SU-DHL-6 (cell line): ENCODE results near the gene RBM33.

Source experiments
- H2AFZ ChIP-seq: fragments of 200-600 bp; sonication (generic); 2 replicates; pipeline ENCODE4 v1.6.1; 2014; ENCODE audit warnings: low read depth, mild to moderate bottlenecking, moderate library complexity, mixed read lengths, antibody characterized with exemption, low read length; ENCODE audit not compliant: severe bottlenecking
- H3F3A ChIP-seq: fragments of 200-600 bp; shearing (Covaris generic); 2 replicates; pipeline ENCODE4 v1.6.0; 2016; ENCODE audit warnings: antibody characterized with exemption, mild to moderate bottlenecking; ENCODE audit not compliant: insufficient read depth
- H3K27ac ChIP-seq: fragments of 200-600 bp; sonication (generic); 2 replicates; pipeline ENCODE4 v1.5.1; 2016; ENCODE audit warnings: low read depth, mild to moderate bottlenecking, low read length, moderate library complexity, mixed read lengths
- H3K27me3 ChIP-seq: fragments of 200-600 bp; sonication (generic), shearing (Covaris generic); 2 replicates; pipeline ENCODE4 v1.6.0; 2014; ENCODE audit warnings: mild to moderate bottlenecking, low read length
- H3K36me3 ChIP-seq: fragments of 200-600 bp; sonication (generic); 2 replicates; pipeline ENCODE4 v1.6.1; 2014; ENCODE audit warnings: mild to moderate bottlenecking, low read length, mixed read lengths
- H3K4me2 ChIP-seq: fragments of 300-600, 200-600 bp; shearing (Covaris generic), sonication (generic); 2 replicates; pipeline ENCODE4 v1.6.0; 2014; ENCODE audit warnings: low read length, low read depth, mild to moderate bottlenecking; ENCODE audit not compliant: poor library complexity, severe bottlenecking
- H3K4me3 ChIP-seq: fragments of 200-600 bp; sonication (generic); 2 replicates; pipeline ENCODE4 v1.5.1; 2014; ENCODE audit warnings: antibody characterized with exemption, low read length, mild to moderate bottlenecking, mixed read lengths; ENCODE audit not compliant: insufficient read depth, poor library complexity, severe bottlenecking
- H3K79me2 ChIP-seq: fragments of 200-600 bp; sonication (generic); 2 replicates; pipeline ENCODE4 v1.6.1; 2014; ENCODE audit warnings: mild to moderate bottlenecking, low read length, moderate library complexity; ENCODE audit not compliant: insufficient read depth
- H3K9ac ChIP-seq: fragments of 200-600 bp; sonication (generic); 2 replicates; pipeline ENCODE4 v1.7.0; 2014; ENCODE audit warnings: mild to moderate bottlenecking, low read length
- H3K9me2 ChIP-seq: fragments of 200-600 bp; sonication (generic); replicated peaks from 2 replicates; pipeline ENCODE4 v1.6.1; 2014; ENCODE audit warnings: low read length; ENCODE audit not compliant: insufficient read depth
- H3K9me3 ChIP-seq: fragments of 200-600 bp; sonication (generic); 2 replicates; pipeline ENCODE4 v1.6.1; 2014; ENCODE audit warnings: low read length, mixed read lengths; ENCODE audit not compliant: insufficient read depth
- H4K20me1 ChIP-seq: fragments of 200-600 bp; sonication (generic); 2 replicates; pipeline ENCODE4 v1.6.1; 2014; ENCODE audit warnings: low read depth, mild to moderate bottlenecking, antibody characterized with exemption, low read length, moderate library complexity, mixed read lengths
- EZH2phosphoT487 ChIP-seq: fragments of 200-600 bp; sonication (generic), shearing (Covaris generic); conservative IDR thresholded peaks from 2 replicates; pipeline ENCODE4 v1.6.1; 2018; ENCODE audit warnings: mild to moderate bottlenecking, antibody characterized with exemption, low read length, moderate library complexity, mixed read lengths
- TF ChIP-seq, protein P1 (sequence below): fragments of 200-600 bp; sonication (generic); IDR thresholded peaks from one replicate; pipeline ENCODE4 v1.5.1; 2017; ENCODE audit warnings: antibody characterized with exemption, mild to moderate bottlenecking, low read length, moderate library complexity; ENCODE audit not compliant: insufficient read depth, poor library complexity, severe bottlenecking

The RBM33 gene

DNA sequence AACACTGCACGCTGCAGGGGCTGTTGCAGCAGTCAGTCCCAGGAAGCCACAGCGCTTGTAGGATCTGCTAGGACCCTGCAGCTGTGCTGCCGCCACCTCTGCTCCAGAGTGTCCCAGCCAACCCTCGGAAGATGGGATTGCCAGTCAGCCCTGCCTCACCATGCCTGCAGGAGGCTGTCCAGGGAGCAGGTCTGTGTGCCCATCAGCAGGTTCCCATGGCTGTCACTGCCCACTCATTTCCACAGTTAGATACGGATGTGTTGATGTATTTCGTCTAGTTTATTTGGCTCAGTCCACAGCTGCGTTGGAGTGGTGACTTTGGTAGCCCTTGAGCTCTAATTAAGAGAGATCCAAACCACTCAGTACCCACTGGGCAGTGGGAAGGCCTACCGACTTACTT is 132.1 kb downstream of the RBM33 start:
- TF ChIP-seq, protein P1, sequence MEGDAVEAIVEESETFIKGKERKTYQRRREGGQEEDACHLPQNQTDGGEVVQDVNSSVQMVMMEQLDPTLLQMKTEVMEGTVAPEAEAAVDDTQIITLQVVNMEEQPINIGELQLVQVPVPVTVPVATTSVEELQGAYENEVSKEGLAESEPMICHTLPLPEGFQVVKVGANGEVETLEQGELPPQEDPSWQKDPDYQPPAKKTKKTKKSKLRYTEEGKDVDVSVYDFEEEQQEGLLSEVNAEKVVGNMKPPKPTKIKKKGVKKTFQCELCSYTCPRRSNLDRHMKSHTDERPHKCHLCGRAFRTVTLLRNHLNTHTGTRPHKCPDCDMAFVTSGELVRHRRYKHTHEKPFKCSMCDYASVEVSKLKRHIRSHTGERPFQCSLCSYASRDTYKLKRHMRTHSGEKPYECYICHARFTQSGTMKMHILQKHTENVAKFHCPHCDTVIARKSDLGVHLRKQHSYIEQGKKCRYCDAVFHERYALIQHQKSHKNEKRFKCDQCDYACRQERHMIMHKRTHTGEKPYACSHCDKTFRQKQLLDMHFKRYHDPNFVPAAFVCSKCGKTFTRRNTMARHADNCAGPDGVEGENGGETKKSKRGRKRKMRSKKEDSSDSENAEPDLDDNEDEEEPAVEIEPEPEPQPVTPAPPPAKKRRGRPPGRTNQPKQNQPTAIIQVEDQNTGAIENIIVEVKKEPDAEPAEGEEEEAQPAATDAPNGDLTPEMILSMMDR, result no peak
- no peak for TF ChIP-seq EZH2phosphoT487
- Histone ChIP-seq H3K27me3 (no peaks in the 10 kb centered on the region), H4K20me1 (no peaks in the 10 kb centered on the region; the same call in 1 of the 2 replicates), H3F3A (no peaks in the 10 kb centered on the region), H3K79me2 (no peaks in the 10 kb centered on the region), H3K9me3 (no peaks in the 10 kb centered on the region), H3K4me3 (no peak overlapping the region), H3K9me2 (no peaks in the 10 kb centered on the region), H3K4me2 (no peak overlapping the region), H3K27ac (no peak overlapping the region), H3K36me3 (peaks cover 6% of the 10 kb centered on the region; the same call in 1 of the 2 replicates), H3K9ac (no peak overlapping the region), H2AFZ (no peak overlapping the region)

DNA sequence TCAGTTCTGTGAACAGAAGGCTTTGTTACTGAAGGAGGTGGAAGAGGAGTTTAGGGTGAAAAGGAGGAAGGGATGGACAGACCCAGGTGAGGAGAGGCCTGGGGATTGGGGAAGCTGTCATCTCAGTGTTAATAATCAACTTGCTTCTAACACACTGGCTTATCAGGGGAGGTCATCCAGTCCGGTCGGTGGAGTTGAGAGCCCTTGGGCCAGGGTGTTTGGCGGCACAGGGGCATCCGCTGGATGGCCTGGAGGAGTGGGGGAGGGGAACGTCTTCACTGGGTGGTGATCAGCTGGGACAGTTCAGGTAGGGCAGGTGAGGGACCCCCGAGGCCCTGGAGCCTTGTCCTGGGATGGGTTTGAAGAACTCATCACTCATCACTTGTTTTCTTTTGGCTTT is 133.9 kb downstream of the RBM33 start:
- Histone ChIP-seq H4K20me1 (no peaks in the 10 kb centered on the region; the same call in 1 of the 2 replicates), H3K27ac (no peak overlapping the region), H2AFZ (no peak overlapping the region), H3K4me2 (no peak overlapping the region), H3K9ac (no peak overlapping the region), H3F3A (no peaks in the 10 kb centered on the region), H3K27me3 (no peaks in the 10 kb centered on the region), H3K36me3 (peaks cover 6% of the 10 kb centered on the region; the same call in 1 of the 2 replicates), H3K4me3 (no peak overlapping the region), H3K9me3 (no peaks in the 10 kb centered on the region), H3K9me2 (no peaks in the 10 kb centered on the region), H3K79me2 (no peaks in the 10 kb centered on the region)
- TF ChIP-seq, protein P1, result no peak
- TF ChIP-seq EZH2phosphoT487, result no peak

DNA sequence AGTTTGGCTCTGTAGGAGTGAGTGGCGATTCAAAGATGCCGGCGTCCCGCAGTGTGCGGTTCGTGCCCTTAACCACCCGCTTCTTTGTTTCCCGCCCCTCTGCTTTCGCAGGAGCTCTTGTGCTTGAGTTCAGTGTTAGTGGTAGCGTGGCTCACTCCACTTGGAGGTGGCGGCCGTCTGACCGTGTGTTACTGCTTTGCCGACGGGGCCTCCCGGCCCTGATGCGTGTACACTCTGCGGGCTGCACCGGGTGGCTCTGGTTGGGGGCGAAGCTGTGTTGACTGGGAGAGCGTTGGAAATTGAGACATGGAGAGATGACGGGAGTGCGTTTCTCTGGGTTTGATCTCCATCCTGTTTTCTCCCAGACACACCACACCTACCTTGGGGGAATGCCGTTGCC is 136.4 kb downstream of the RBM33 start:
- Histone ChIP-seq H3K27ac (no peak overlapping the region), H3K9me2 (no peaks in the 10 kb centered on the region), H4K20me1 (no peaks in the 10 kb centered on the region; the same call in 1 of the 2 replicates), H3K4me3 (no peak overlapping the region), H3K36me3 (peaks cover 3% of the 10 kb centered on the region; the same call in 1 of the 2 replicates), H3K4me2 (no peak overlapping the region), H3K9me3 (no peaks in the 10 kb centered on the region), H2AFZ (no peak overlapping the region), H3K9ac (no peak overlapping the region), H3F3A (no peaks in the 10 kb centered on the region), H3K27me3 (no peaks in the 10 kb centered on the region), H3K79me2 (no peaks in the 10 kb centered on the region)
- TF ChIP-seq, protein P1, result no peak
- TF ChIP-seq EZH2phosphoT487, result no peak

DNA sequence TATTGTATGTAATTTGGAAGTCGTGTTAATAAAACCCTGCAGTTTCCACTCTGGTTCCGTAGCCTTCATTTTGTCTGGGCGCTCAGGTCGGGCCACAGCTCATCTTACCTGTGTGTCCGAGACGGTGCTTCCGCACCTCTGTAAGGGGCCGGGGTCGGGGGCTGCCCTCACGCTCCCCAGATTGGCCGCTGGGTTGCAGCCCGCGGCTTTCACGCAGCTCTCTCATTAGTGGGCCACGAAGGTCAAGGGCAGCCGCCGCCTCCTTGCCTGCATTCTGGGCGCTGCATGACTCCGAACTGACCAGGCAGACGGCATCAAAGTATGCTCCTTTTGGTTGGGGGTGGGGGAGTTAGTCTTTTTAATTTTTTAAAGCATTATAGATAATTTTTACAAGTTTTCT is 137.0 kb downstream of the RBM33 start:
- Histone ChIP-seq H3K4me3 (no peak overlapping the region), H3K9me2 (no peaks in the 10 kb centered on the region), H3K27me3 (no peaks in the 10 kb centered on the region), H3K79me2 (no peaks in the 10 kb centered on the region), H4K20me1 (no peaks in the 10 kb centered on the region; the same call in 1 of the 2 replicates), H3K9ac (no peak overlapping the region), H2AFZ (no peak overlapping the region), H3K9me3 (no peaks in the 10 kb centered on the region), H3K4me2 (no peak overlapping the region), H3K36me3 (peaks cover 3% of the 10 kb centered on the region; the same call in 1 of the 2 replicates), H3F3A (no peaks in the 10 kb centered on the region), H3K27ac (no peak overlapping the region)
- TF ChIP-seq, protein P1, result no peak
- no peak for TF ChIP-seq EZH2phosphoT487
